Liver (tissue), 9 donors: ENCODE results near the gene CDKN2C. TPM values are rescaled to one million over a fixed set of nuclear protein-coding genes. Genes with fewer than 3 reads are reported as not detected.
A peak's percentile ranks its signal among the peaks of the same experiment; 100 is the strongest.
"Not testable (repeated sequence)": the region's sequence is repeated elsewhere in the genome, so short reads cannot be mapped to it uniquely, and the experiment has no call there.

Experiments
- DNase-seq: peaks from one replicate; pipeline ENCODE4 v3.0.0-alpha.2; 2017; ENCODE audit warnings: low spot score
- H3K27ac ChIP-seq, 2 donors: one replicate each; pipeline ENCODE4 v1.7.0; 2013; ENCODE audit warnings: inconsistent platforms in 2 of 2, low read length in 2 of 2, control low read depth in 1 of 2, low read depth in 1 of 2, mild to moderate bottlenecking in 1 of 2
- H3K27me3 ChIP-seq, 4 donors: one replicate each; pipeline versions ENCODE4 v1.6.1 to v1.7.0; 2013; ENCODE audit warnings: low read length in 3 of 4, inconsistent platforms in 1 of 4, mild to moderate bottlenecking in 1 of 4, moderate library complexity in 1 of 4; ENCODE audit not compliant: control insufficient read depth in 4 of 4, insufficient read depth in 4 of 4
- H3K36me3 ChIP-seq, 4 donors: one replicate each; pipeline versions ENCODE4 v1.6.1 to v1.7.0; 2013; ENCODE audit warnings: low read length in 3 of 4, mild to moderate bottlenecking in 3 of 4, low read depth in 1 of 4, moderate library complexity in 1 of 4; ENCODE audit not compliant: control insufficient read depth in 4 of 4, insufficient read depth in 3 of 4
- H3K4me1 ChIP-seq, 4 donors: one replicate each; pipeline versions ENCODE4 v1.6.1 to v1.7.0; 2013; ENCODE audit warnings: low read length in 3 of 4, mild to moderate bottlenecking in 3 of 4, moderate library complexity in 1 of 4; ENCODE audit not compliant: control insufficient read depth in 4 of 4, insufficient read depth in 4 of 4
- H3K4me3 ChIP-seq, 3 donors: one replicate each; pipeline versions ENCODE4 v1.6.1 to v1.7.0; 2013; ENCODE audit warnings: low read length in 3 of 3, control low read depth in 1 of 3, low read depth in 1 of 3, mild to moderate bottlenecking in 1 of 3
- H3K9ac ChIP-seq, 2 donors: one replicate each; pipeline ENCODE4 v1.7.0; 2013; ENCODE audit warnings: low read length in 2 of 2, mild to moderate bottlenecking in 2 of 2, moderate library complexity in 2 of 2, control low read depth in 1 of 2, low read depth in 1 of 2
- H3K9me3 ChIP-seq, 4 donors: one replicate each; pipeline versions ENCODE4 v1.6.1 to v1.7.0; 2013; ENCODE audit warnings: low read length in 3 of 4; ENCODE audit not compliant: control insufficient read depth in 4 of 4
- EGR1 ChIP-seq, 2 donors: IDR thresholded peaks; 2 replicates each; pipeline ENCODE4 v1.6.1; 2016 to 2018; ENCODE audit warnings: antibody characterized with exemption in 2 of 2, low read depth in 2 of 2
- FOXA2 ChIP-seq: IDR thresholded peaks from 2 replicates; pipeline ENCODE4 v1.6.1; 2016; ENCODE audit warnings: antibody characterized with exemption
- GABPA ChIP-seq, 2 donors: IDR thresholded peaks in 1 of 2; conservative IDR thresholded peaks in 1 of 2; 2 replicates each; pipeline ENCODE4 v1.6.1; 2016; ENCODE audit warnings: antibody characterized with exemption in 2 of 2, mild to moderate bottlenecking in 1 of 2, moderate library complexity in 1 of 2
- HNF4A ChIP-seq, 2 donors: conservative IDR thresholded peaks; 2 replicates each; pipeline ENCODE4 v1.6.1; 2016; ENCODE audit warnings: antibody characterized with exemption in 2 of 2, mild to moderate bottlenecking in 2 of 2
- HNF4G ChIP-seq: IDR thresholded peaks from 2 replicates; pipeline ENCODE4 v1.6.1; 2016; ENCODE audit warnings: antibody characterized with exemption
- JUND ChIP-seq, 2 donors: IDR thresholded peaks; 2 replicates each; pipeline ENCODE4 v1.6.1; 2016; ENCODE audit warnings: antibody characterized with exemption in 2 of 2
- NR2F2 ChIP-seq: IDR thresholded peaks from 2 replicates; pipeline ENCODE4 v1.6.1; 2016; ENCODE audit warnings: antibody characterized with exemption
- RAD21 ChIP-seq, 2 donors: IDR thresholded peaks; 2 replicates each; pipeline ENCODE4 v1.6.1; 2016; ENCODE audit warnings: antibody characterized with exemption in 2 of 2, mild to moderate bottlenecking in 2 of 2
- RXRA ChIP-seq, 2 donors: IDR thresholded peaks; 2 replicates each; pipeline ENCODE4 v1.6.1; 2017 to 2018; ENCODE audit warnings: antibody characterized with exemption in 2 of 2, mild to moderate bottlenecking in 1 of 2
- SP1 ChIP-seq: IDR thresholded peaks from 2 replicates; pipeline ENCODE4 v1.6.1; 2018; ENCODE audit warnings: antibody characterized with exemption, mild to moderate bottlenecking
- TAF1 ChIP-seq: conservative IDR thresholded peaks from 2 replicates; pipeline ENCODE4 v1.6.1; 2016; ENCODE audit warnings: antibody characterized with exemption, mild to moderate bottlenecking
- YY1 ChIP-seq: IDR thresholded peaks from 2 replicates; pipeline ENCODE4 v1.6.1; 2016; ENCODE audit warnings: antibody characterized with exemption, mild to moderate bottlenecking
- WGBS: extraction: QIAGEN DNeasy Blood & Tissue Kit; methylation state at CpG from one replicate; pipeline ENCODE4 v1.1.7; 2013; 5-methylcytosine and 5-hydroxymethylcytosine counted together
- polyA plus RNA-seq, 2 donors: library from polyadenylated mRNA; stranded (reverse) in 1 of 2; unstranded in 1 of 2; fragments of 200-250 nt in 1 of 2; fragments of >200 nt in 1 of 2; fragmentation: Nextera tagmentation in 1 of 2; extraction: Ambion mirVana in 1 of 2; gene quantifications; one replicate each; pipeline versions ENCODE4 v1.2.1 to v1.2.3, GENCODE V29; 2013 to 2015
- total RNA-seq, 2 donors: library from RNA; depleted of rRNA; stranded (reverse); fragments of >200 nt; gene quantifications; one replicate each; pipeline ENCODE4 v1.2.3, GENCODE V29; 2014
- TF ChIP-seq, protein P1 (sequence below): fragments of 150-350 bp; IDR thresholded peaks from 2 replicates; pipeline ENCODE4 v1.5.1; 2017; ENCODE audit warnings: improper control_type of control experiment, low read depth, low read length; ENCODE audit not compliant: missing input control
- TF ChIP-seq, protein P2 (sequence below): IDR thresholded peaks from 2 replicates; pipeline ENCODE4 v1.6.1; 2016; ENCODE audit warnings: antibody characterized with exemption
- TF ChIP-seq, protein P3 (sequence below): IDR thresholded peaks from 2 replicates; pipeline ENCODE4 v1.6.1; 2016; ENCODE audit warnings: antibody characterized with exemption
- TF ChIP-seq, protein P4 (sequence below): IDR thresholded peaks from 2 replicates; pipeline ENCODE4 v1.6.1; 2016; ENCODE audit warnings: antibody characterized with exemption, mild to moderate bottlenecking
- donor health status: healthy.
- donor health status: healthy.
- donor health status: healthy.
- donor health status: healthy.
- donor health status: healthy.

CDKN2C gene
- total and polyA plus RNA-seq, 4 donors: 1.9 to 27.4 (median 4.2) TPM

DNA sequence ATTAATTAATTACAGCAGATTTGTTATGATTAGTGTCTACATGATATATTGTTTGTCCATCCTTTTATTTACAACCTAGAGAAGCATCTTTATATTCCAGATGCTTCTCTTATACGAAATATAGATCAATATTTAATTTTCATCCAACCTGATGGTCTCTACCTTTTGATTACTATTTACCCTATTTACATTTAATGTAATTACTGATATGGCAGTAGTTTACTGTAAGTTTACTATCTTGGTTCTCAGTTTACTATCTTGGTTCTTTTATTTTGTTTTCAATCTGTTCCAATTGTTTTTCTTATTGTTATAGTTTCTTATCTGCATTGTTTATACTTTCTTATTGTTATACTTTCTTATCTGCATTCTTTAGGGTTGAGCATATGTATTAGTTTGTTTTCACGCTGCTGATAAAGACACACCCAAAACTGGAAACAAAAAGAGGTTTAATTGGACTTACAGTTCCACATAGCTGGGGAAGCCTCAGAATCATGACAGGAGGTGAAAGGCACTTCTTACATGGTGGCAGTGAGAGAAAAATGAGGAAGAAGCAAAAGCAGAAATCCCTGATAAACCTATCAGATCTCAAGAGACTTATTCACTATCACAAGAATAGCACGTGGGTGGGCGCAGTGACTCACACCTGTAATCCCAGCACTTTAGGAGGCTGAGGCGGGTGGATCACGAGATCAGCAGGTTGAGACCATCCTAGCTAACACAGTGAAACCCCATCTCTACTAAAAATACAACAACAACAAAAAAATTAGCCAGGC, 38.9 kb upstream of the CDKN2C start:
- TF ChIP-seq, protein P1, sequence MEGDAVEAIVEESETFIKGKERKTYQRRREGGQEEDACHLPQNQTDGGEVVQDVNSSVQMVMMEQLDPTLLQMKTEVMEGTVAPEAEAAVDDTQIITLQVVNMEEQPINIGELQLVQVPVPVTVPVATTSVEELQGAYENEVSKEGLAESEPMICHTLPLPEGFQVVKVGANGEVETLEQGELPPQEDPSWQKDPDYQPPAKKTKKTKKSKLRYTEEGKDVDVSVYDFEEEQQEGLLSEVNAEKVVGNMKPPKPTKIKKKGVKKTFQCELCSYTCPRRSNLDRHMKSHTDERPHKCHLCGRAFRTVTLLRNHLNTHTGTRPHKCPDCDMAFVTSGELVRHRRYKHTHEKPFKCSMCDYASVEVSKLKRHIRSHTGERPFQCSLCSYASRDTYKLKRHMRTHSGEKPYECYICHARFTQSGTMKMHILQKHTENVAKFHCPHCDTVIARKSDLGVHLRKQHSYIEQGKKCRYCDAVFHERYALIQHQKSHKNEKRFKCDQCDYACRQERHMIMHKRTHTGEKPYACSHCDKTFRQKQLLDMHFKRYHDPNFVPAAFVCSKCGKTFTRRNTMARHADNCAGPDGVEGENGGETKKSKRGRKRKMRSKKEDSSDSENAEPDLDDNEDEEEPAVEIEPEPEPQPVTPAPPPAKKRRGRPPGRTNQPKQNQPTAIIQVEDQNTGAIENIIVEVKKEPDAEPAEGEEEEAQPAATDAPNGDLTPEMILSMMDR: no peak
- TF ChIP-seq SP1 (no peak), EGR1 (IDR thresholded peaks at IDR 0.05; ENCODE audit: low read depth in 2 of 2) (no peak), GABPA (IDR thresholded peaks at IDR 0.05 in 1 of 2, conservative IDR thresholded peaks at IDR 0.05 in 1 of 2) (no peak), FOXA2 (no peak), RXRA (IDR thresholded peaks at IDR 0.05) (no peak), NR2F2 (no peak), TAF1 (no peak), HNF4A (conservative IDR thresholded peaks at IDR 0.05) (no peak), YY1 (no peak), RAD21 (IDR thresholded peaks at IDR 0.05) (no peak), JUND (IDR thresholded peaks at IDR 0.05) (no peak)
- TF ChIP-seq, protein P2, sequence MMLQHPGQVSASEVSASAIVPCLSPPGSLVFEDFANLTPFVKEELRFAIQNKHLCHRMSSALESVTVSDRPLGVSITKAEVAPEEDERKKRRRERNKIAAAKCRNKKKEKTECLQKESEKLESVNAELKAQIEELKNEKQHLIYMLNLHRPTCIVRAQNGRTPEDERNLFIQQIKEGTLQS: no peak
- TF ChIP-seq, protein P3, sequence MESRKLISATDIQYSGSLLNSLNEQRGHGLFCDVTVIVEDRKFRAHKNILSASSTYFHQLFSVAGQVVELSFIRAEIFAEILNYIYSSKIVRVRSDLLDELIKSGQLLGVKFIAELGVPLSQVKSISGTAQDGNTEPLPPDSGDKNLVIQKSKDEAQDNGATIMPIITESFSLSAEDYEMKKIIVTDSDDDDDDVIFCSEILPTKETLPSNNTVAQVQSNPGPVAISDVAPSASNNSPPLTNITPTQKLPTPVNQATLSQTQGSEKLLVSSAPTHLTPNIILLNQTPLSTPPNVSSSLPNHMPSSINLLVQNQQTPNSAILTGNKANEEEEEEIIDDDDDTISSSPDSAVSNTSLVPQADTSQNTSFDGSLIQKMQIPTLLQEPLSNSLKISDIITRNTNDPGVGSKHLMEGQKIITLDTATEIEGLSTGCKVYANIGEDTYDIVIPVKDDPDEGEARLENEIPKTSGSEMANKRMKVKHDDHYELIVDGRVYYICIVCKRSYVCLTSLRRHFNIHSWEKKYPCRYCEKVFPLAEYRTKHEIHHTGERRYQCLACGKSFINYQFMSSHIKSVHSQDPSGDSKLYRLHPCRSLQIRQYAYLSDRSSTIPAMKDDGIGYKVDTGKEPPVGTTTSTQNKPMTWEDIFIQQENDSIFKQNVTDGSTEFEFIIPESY: no peak
- TF ChIP-seq, protein P4, sequence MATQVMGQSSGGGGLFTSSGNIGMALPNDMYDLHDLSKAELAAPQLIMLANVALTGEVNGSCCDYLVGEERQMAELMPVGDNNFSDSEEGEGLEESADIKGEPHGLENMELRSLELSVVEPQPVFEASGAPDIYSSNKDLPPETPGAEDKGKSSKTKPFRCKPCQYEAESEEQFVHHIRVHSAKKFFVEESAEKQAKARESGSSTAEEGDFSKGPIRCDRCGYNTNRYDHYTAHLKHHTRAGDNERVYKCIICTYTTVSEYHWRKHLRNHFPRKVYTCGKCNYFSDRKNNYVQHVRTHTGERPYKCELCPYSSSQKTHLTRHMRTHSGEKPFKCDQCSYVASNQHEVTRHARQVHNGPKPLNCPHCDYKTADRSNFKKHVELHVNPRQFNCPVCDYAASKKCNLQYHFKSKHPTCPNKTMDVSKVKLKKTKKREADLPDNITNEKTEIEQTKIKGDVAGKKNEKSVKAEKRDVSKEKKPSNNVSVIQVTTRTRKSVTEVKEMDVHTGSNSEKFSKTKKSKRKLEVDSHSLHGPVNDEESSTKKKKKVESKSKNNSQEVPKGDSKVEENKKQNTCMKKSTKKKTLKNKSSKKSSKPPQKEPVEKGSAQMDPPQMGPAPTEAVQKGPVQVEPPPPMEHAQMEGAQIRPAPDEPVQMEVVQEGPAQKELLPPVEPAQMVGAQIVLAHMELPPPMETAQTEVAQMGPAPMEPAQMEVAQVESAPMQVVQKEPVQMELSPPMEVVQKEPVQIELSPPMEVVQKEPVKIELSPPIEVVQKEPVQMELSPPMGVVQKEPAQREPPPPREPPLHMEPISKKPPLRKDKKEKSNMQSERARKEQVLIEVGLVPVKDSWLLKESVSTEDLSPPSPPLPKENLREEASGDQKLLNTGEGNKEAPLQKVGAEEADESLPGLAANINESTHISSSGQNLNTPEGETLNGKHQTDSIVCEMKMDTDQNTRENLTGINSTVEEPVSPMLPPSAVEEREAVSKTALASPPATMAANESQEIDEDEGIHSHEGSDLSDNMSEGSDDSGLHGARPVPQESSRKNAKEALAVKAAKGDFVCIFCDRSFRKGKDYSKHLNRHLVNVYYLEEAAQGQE: no peak
- peaks cover 0 to 6% (median 5%) of the 10 kb centered on the region in 4 donors for H3K4me1 ChIP-seq
- no peaks in the 10 kb centered on the region for H3K27me3 ChIP-seq
- no peaks in the 10 kb centered on the region for H3K36me3 ChIP-seq
- H3K9me3 ChIP-seq: no peaks in the 10 kb centered on the region
- WGBS: 91% methylated on average over 6 of the region's 6 CpGs
- no peak overlapping the region for H3K4me3 ChIP-seq
- no peak overlapping the region for H3K9ac ChIP-seq
- no peak overlapping the region for H3K27ac ChIP-seq
- no peak for DNase-seq

DNA sequence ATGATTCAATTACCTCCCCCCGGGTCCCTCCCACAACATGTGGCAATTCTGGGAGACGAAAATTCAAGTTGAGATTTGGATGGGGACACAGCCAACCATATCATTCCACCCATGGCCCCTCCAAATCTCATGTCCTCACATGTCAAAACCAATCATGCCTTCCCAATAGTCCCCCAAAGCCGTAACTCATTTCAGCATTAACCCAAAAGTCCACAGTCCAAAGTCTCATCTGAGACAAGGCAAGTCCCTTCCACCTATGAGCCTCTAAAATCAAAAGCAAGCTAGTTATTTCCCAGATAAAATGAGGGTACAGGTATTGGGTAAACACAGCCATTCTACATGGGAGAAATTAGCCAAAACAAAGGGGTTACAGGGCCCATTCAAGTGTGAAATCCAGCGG, 38.0 kb upstream of the CDKN2C start:
- not testable (repeated sequence) for H3K27me3 ChIP-seq, H3K27ac ChIP-seq
- WGBS: 86% methylated on average over 4 of the region's 4 CpGs

DNA sequence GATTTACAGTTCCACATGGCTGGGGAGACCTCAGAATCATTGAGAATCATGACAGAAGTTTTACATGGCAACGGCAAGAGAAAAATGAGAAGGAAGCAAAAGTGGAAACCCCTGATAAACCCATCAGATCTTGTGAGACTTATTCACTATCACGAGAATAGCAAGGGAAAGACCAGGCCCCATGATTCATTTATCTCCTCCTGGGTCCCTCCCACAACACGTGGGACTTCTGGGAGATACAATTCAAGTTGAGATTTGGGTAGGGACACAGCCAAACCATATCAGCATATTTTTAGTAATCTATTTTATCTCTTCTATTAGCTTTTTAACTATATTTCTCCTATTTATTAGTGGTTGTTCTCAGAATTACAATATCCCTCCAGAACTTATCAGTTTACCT, 36.3 kb upstream of the CDKN2C start:
- H3K27ac ChIP-seq, H3K4me3 ChIP-seq, H3K9ac ChIP-seq, H3K9me3 ChIP-seq, H3K4me1 ChIP-seq, H3K27me3 ChIP-seq, DNase-seq, H3K36me3 ChIP-seq: not testable (repeated sequence)
- 90% methylated on average over 3 of the region's 3 CpGs for WGBS

More for the DNA sequence above, 38.0 kb upstream of the CDKN2C start:
- H3K4me1 ChIP-seq, H3K4me3 ChIP-seq, H3K36me3 ChIP-seq, H3K9ac ChIP-seq, DNase-seq, H3K9me3 ChIP-seq: not testable (repeated sequence)
- peak; percentile 17 for TF ChIP-seq HNF4G
- TF ChIP-seq HNF4A (conservative IDR thresholded peaks at IDR 0.05): peak; percentile 52 to 81
